Measurements from ENCODE around the gene SCGB2A2.

SCGB2A2 gene

GRCh38 chr11:62298975-62299374 is 29.0 kb downstream of the SCGB2A2 start, which contains the start of gene SCGB1D4:
Gene SCGB1D4, minus strand, starts transcription at chr11:62299075. Its CDS starts 65 bp downstream, at chr11:62299010.
- H3K4me1 ChIP-seq (ENCODE audit: control insufficient read depth, insufficient read depth, low read length) = no peaks in the 10 kb centered on the region
- no peaks in the 10 kb centered on the region for H3K9me3 ChIP-seq (ENCODE audit: control insufficient read depth, insufficient read depth, low read depth, low read length)
- no peaks in the 10 kb centered on the region for H3K36me3 ChIP-seq (ENCODE audit: control insufficient read depth, insufficient read depth, low read length)
- H3K4me3 ChIP-seq (ENCODE audit: low read depth, low read length) = no peak within 1 kb of the TSS
- no peak within 1 kb of the TSS for H3K9ac ChIP-seq (ENCODE audit: low read length)
- no peak within 1 kb of the TSS for H3K27ac ChIP-seq (ENCODE audit: low read depth, low read length)
- peaks cover 11% of the 10 kb centered on the region for H3K27me3 ChIP-seq (ENCODE audit: control insufficient read depth, insufficient read depth, low read length)

GRCh38 chr11:62306227-62306626 is 36.3 kb downstream of the SCGB2A2 start:
- Histone ChIP-seq H3K9me3 (ENCODE audit: control insufficient read depth, insufficient read depth, low read depth, low read length) (peaks cover 5% of the 10 kb centered on the region; the same call in 1 of the 2 replicates), H3K4me3 (ENCODE audit: low read depth, low read length) (no peak overlapping the region), H3K4me1 (ENCODE audit: control insufficient read depth, insufficient read depth, low read length) (no peaks in the 10 kb centered on the region), H3K9ac (ENCODE audit: low read length) (no peak overlapping the region), H3K36me3 (ENCODE audit: control insufficient read depth, insufficient read depth, low read length) (no peaks in the 10 kb centered on the region), H3K27me3 (ENCODE audit: control insufficient read depth, insufficient read depth, low read length) (peaks cover 6% of the 10 kb centered on the region), H3K27ac (ENCODE audit: low read depth, low read length) (no peak overlapping the region)

- Histone ChIP-seq H3K36me3 (ENCODE audit: control insufficient read depth, insufficient read depth, low read length) (no peaks in the 10 kb centered on the region), H3K27me3 (ENCODE audit: control insufficient read depth, insufficient read depth, low read length) (peaks cover 2% of the 10 kb centered on the region; the same call in 1 of the 2 replicates), H3K27ac (ENCODE audit: low read depth, low read length) (no peak overlapping the region), H3K4me1 (ENCODE audit: control insufficient read depth, insufficient read depth, low read length) (no peaks in the 10 kb centered on the region), H3K4me3 (ENCODE audit: low read depth, low read length) (no peak overlapping the region), H3K9me3 (ENCODE audit: control insufficient read depth, insufficient read depth, low read depth, low read length) (peaks cover 5% of the 10 kb centered on the region; the same call in 1 of the 2 replicates), H3K9ac (ENCODE audit: low read length) (no peak overlapping the region)
These were observed 38.0 kb downstream of the SCGB2A2 start for GRCh38 chr11:62307950-62308349.

GRCh38 chr11:62309991-62310390 is 40.0 kb downstream of the SCGB2A2 start:
- Histone ChIP-seq H3K27me3 (ENCODE audit: control insufficient read depth, insufficient read depth, low read length) (no peaks in the 10 kb centered on the region; the same call in 1 of the 2 replicates), H3K4me3 (ENCODE audit: low read depth, low read length) (no peak overlapping the region), H3K27ac (ENCODE audit: low read depth, low read length) (no peak overlapping the region), H3K9me3 (ENCODE audit: control insufficient read depth, insufficient read depth, low read depth, low read length) (peaks cover 5% of the 10 kb centered on the region; the same call in 1 of the 2 replicates), H3K4me1 (ENCODE audit: control insufficient read depth, insufficient read depth, low read length) (no peaks in the 10 kb centered on the region), H3K9ac (ENCODE audit: low read length) (no peak overlapping the region), H3K36me3 (ENCODE audit: control insufficient read depth, insufficient read depth, low read length) (no peaks in the 10 kb centered on the region)

GRCh38 chr11:62315431-62315830 is 45.5 kb downstream of the SCGB2A2 start:
- Histone ChIP-seq H3K36me3 (ENCODE audit: control insufficient read depth, insufficient read depth, low read length) (no peaks in the 10 kb centered on the region), H3K27me3 (ENCODE audit: control insufficient read depth, insufficient read depth, low read length) (no peaks in the 10 kb centered on the region; the same call in 1 of the 2 replicates), H3K27ac (ENCODE audit: low read depth, low read length) (no peak overlapping the region), H3K4me1 (ENCODE audit: control insufficient read depth, insufficient read depth, low read length) (no peaks in the 10 kb centered on the region), H3K9ac (ENCODE audit: low read length) (no peak overlapping the region), H3K4me3 (ENCODE audit: low read depth, low read length) (no peak overlapping the region), H3K9me3 (ENCODE audit: control insufficient read depth, insufficient read depth, low read depth, low read length) (no peaks in the 10 kb centered on the region)

- no peaks in the 10 kb centered on the region for H3K27me3 ChIP-seq (ENCODE audit: control insufficient read depth, insufficient read depth, low read length)
- H3K9ac ChIP-seq (ENCODE audit: low read length) = no peak overlapping the region
- no peak overlapping the region for H3K4me3 ChIP-seq (ENCODE audit: low read depth, low read length)
- H3K27ac ChIP-seq (ENCODE audit: low read depth, low read length) = no peak overlapping the region
- no peaks in the 10 kb centered on the region for H3K36me3 ChIP-seq (ENCODE audit: control insufficient read depth, insufficient read depth, low read length)
- H3K4me1 ChIP-seq (ENCODE audit: control insufficient read depth, insufficient read depth, low read length) = peaks cover 16% of the 10 kb centered on the region
- no peaks in the 10 kb centered on the region for H3K9me3 ChIP-seq (ENCODE audit: control insufficient read depth, insufficient read depth, low read depth, low read length)
These were observed 52.6 kb downstream of the SCGB2A2 start for GRCh38 chr11:62322524-62322923.
